Airway epithelial cell (primary cell): ENCODE measurements around the gene SLC24A2. TPM values are rescaled to one million over a fixed set of nuclear protein-coding genes. Genes with fewer than 3 reads are reported as not detected.

Experiments
- total RNA-seq: library from RNA; depleted of rRNA; stranded (reverse); fragments of >200 nt; gene quantifications from 2 replicates; pipeline ENCODE4 v1.2.3, GENCODE V29; 2015

Gene SLC24A2
- under 0.01 and 0.07 TPM in 2 replicates for total RNA-seq

DNA sequence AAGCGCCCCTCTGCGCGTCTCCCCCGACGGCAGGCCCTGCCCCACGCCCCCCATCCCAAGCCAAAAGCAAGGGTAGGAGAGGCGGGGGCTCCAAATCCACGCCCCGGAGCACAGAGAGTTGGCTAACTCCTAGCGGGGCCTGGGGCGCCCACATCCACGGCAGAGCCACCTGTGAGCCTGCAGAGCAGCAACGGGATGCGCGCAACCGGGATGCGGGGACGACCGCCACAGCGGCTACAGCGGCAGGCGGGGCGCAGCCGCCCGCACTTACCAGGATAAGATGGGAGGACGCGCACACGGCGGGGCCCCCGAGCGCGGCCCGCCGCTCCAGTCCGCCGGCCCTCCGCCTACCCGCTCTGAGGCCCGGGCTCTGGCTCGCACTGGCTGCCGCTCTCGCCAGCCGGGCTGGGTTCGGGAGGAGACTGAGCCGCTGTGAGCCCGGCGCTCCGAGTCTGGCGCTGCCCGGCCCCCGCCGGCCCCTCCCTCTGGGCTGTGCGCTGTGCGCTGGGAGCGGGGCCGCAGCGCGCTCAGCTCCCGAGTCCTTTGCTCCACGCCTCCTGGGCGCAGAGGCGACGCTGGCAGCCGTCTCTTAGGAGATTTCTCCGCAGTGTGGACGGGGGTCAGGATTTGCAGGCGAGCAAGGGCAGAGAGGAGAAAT is at the start of gene SLC24A2:
SLC24A2 (minus strand) TSS at position 424 of the 658 bp plus-strand sequence.

